Measurements from ENCODE around the gene MYF6.

GRCh38 chr12:80662586-80662985 lies 44.8 kb upstream of the MYF6 start:
- TF ChIP-seq CTCF (IDR thresholded peaks at IDR 0.05; ENCODE audit: poor library complexity), result no peak
- TF ChIP-seq EZH2phosphoT487 (IDR thresholded peaks at IDR 0.05; ENCODE audit: low read depth, severe bottlenecking, unreplicated experiment), result no peak
